ENCODE data around the gene CBX2.

Gene CBX2

GRCh38 chr17:79820959-79821330 is 43.0 kb downstream of the CBX2 start:
- no peak for TF ChIP-seq GATA2 (IDR thresholded peaks at IDR 0.05; ENCODE audit: low read depth, low read length)
- TF ChIP-seq GATA3 (IDR thresholded peaks at IDR 0.05; ENCODE audit: low read depth, low read length), result no peak

DNA sequence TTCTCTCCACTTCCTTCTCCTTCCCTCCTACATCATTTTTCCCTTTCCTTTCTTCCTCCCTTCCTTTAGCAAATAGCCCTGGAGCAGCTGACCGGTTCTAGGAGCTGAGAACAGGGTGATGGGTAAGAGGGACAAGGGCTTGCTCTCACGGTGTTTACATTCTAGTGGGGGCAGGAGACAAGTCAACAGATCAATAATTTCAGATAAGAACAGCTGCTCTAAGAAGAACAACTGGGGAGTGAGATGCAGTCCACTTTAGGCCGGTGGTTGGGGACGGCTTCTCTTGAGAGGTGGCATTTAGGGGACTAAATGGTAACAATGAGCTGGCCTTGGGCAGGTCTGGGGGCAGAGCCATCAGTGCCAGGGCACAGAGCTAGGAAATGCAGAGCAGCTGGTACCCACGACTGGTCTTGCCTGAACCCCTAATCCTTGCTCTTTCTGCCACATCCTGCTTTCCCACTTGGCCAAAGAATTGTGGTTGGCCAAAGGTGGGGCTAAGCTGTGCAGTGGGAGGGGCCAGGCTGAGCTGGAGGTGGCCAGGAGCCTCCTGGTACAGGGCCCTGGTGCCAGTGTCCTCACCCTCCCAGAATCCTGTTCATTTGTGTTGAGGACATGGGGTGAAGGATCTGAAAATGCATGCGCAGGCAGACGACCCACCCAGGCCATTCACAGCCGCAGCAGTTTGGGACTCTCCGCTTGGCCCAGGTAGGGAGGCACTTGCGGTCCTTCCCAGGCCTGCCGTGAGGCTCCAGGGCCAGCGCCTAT is 43.6 kb downstream of the CBX2 start:
- TF ChIP-seq GATA3 (IDR thresholded peaks at IDR 0.05; ENCODE audit: low read depth, low read length) (no peak), GATA2 (IDR thresholded peaks at IDR 0.05; ENCODE audit: low read depth, low read length) (no peak)

DNA sequence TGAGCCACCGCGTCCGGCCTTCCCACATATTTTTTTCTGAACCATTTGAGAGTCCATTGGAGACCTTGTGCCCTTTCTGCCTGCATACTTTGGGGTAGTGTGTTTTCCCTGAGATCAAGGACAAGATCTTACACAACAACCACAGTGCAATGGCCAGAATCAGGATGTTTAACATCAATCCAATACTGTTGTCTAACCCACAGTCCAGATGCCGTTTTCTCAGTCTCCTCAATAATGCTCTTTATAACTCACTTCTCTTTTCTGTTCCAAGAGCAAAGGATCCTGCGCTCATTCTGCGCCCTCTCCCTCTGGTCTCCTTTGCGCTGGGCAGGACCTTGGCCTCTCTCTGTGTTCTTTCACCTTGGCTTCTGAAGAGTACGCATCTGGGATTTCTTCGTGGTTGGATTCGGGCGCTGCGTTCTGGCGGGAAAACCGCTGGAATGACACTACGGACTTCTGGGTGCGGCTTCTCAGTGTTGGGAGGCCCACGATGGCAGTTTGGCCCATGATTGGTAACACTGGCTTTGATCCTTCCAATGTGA is 44.7 kb downstream of the CBX2 start:
- TF ChIP-seq GATA3 (IDR thresholded peaks at IDR 0.05; ENCODE audit: low read depth, low read length) (no peak), GATA2 (IDR thresholded peaks at IDR 0.05; ENCODE audit: low read depth, low read length) (no peak)

DNA sequence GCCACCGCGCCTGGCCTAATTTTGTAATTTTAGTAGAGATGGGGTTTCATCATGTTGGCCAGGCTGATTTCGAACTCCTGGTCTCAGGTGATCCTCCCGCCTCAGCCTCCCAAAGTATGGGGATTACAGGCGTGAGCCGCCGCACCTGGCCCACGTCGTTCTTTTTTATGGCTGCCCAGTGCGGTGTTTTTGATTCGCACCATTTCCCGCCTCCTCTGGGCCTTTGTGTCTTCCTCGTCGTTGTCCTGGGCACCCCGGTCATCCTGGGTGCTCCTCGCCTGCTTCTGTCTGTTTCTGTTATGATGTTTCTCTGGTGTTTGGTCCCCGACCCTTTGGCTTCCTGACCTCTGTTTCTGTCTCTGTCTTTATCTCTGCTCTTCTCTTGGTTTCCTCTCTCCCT is 46.3 kb downstream of the CBX2 start:
- TF ChIP-seq GATA3 (IDR thresholded peaks at IDR 0.05; ENCODE audit: low read depth, low read length) (no peak), GATA2 (IDR thresholded peaks at IDR 0.05; ENCODE audit: low read depth, low read length) (no peak)

DNA sequence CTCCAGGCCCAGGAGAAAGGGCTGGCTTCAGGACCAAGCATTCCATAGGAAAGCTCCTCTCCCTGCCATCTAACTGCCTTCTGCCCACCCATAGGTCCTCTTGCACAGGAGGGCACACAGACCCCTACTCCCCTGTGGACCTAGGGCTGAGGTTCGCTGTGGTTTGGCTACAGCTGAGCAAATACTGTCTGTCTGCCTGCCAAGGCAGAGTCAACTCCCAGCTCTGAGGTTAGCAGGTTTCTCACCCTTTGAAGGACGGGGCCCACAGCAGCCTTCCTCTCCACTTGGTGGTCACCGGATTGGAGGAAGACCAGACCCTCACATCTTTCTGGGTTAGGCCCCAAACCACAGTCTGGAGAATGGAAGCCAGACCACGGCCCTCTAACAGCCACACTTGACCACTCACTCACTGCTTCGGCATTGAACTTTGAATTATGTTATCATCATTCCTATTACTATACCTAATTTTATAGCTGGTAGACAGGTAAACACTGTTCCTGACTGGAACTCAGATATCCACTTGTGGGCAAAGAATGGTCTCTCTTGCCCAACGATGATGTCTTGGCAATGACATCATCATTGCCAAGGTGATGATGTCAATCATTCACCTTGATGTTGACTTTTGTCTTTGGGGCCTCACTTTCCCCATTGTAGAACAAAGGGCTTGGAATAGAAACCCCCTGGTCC is 47.1 kb downstream of the CBX2 start:
- TF ChIP-seq GATA2 (IDR thresholded peaks at IDR 0.05; ENCODE audit: low read depth, low read length), result no peak
- no peak for TF ChIP-seq GATA3 (IDR thresholded peaks at IDR 0.05; ENCODE audit: low read depth, low read length)

DNA sequence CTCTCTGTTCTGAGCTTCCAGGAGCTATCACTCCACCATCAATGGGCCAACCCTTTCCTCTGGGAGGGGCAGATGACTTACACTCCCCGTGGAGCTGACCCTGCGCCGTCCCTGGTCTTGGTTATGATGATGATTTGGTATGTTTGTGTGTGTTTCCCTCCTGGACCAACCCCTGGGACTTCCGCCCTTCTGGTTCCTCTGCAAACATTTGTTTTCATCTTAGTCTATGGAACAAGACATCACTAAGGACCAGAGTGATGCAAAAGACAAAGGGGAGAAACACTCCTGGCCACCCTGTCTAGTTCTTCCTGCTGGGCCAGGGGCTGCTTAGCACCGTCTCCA is 47.6 kb downstream of the CBX2 start:
- no peak for TF ChIP-seq GATA3 (IDR thresholded peaks at IDR 0.05; ENCODE audit: low read depth, low read length)
- TF ChIP-seq GATA2 (IDR thresholded peaks at IDR 0.05; ENCODE audit: low read depth, low read length), result no peak

DNA sequence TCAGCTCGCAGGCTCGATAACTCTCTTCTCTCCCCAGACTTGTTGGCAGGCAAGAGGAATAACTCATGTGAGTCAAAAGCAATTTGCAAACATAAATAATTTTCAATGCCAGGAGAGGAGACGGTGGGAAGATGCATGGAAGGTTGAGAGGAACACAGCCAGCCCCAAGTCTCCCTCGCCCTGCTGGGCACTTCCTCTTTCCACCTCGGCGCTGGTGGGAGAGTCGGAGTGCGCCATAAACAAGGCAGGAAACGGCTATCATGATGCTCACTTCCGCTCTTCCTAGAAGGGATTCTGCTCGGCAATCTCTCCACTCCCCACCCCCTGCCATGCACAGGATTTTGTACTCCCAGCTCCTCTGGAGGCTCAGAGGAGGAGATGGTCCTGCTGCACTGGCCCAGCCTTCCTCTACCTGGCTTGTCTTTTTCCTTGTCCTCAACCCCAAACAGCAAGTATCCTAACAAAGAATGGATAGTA is 48.3 kb downstream of the CBX2 start:
- TF ChIP-seq GATA2 (IDR thresholded peaks at IDR 0.05; ENCODE audit: low read depth, low read length) (no peak), GATA3 (IDR thresholded peaks at IDR 0.05; ENCODE audit: low read depth, low read length) (no peak)

DNA sequence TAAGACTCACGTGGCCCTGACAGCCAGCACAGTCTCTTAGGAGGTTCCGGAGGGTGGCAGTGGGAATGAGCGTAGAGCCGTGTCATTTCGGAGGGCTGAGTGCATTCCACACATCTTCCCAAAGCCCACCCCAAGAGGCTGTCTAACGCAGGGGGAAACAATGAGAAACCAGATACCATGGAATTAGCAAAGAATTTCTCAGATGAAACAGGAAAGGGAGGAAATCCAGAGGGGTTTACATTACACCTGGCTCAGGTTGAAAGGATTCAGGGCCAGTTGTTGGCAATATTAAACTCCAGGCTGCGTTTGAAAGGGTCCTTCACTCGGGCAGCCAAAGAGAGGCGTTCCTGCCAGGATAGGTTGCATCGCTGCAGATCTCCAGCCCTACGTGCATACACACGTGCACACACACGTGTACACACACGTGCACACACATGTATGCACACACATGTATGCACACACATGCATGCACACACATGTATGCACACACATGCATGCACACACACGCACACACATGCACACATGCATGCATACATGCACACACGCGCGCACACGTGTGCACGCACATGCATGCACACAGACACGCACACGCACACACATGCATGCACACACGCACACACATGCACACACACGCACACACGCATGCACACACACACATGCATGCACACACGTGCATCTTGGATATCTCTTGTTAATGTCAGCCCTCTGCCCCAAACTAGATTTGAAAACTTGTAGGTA is 49.1 kb downstream of the CBX2 start:
- TF ChIP-seq GATA2 (IDR thresholded peaks at IDR 0.05; ENCODE audit: low read depth, low read length) (no peak), GATA3 (IDR thresholded peaks at IDR 0.05; ENCODE audit: low read depth, low read length) (no peak)

- TF ChIP-seq GATA3 (IDR thresholded peaks at IDR 0.05; ENCODE audit: low read depth, low read length), result no peak
- TF ChIP-seq GATA2 (IDR thresholded peaks at IDR 0.05; ENCODE audit: low read depth, low read length), result no peak
These were observed 51.1 kb downstream of the CBX2 start for GRCh38 chr17:79829004-79829403.

DNA sequence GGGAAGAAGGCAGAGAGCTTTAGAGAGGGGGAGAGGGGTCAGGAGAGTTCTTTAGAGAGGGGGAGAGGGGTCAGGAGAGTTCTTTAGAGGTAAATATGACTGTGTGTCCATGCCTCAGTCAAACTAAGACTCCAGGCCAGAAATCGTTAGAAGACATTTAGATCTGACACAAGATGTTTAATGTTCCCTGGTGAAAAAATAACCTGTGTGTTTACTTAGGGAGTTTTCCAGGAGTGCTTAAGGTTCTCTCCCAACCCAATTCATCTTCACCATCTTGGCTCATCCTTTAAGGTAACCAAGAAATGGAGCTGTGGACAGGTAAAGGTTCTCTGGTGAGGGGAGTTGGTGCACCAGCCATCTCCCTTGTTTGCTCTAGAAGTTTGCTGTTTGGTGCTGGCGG is 51.5 kb downstream of the CBX2 start:
- TF ChIP-seq GATA2 (IDR thresholded peaks at IDR 0.05; ENCODE audit: low read depth, low read length) (no peak), GATA3 (IDR thresholded peaks at IDR 0.05; ENCODE audit: low read depth, low read length) (no peak)

- no peak for TF ChIP-seq GATA3 (IDR thresholded peaks at IDR 0.05; ENCODE audit: low read depth, low read length)
These were observed 52.4 kb downstream of the CBX2 start for GRCh38 chr17:79830303-79830702.

- TF ChIP-seq GATA3 (IDR thresholded peaks at IDR 0.05; ENCODE audit: low read depth, low read length) (no peak), GATA2 (IDR thresholded peaks at IDR 0.05; ENCODE audit: low read depth, low read length) (no peak)
These were observed 52.9 kb downstream of the CBX2 start for GRCh38 chr17:79830763-79831264.

- TF ChIP-seq GATA2 (IDR thresholded peaks at IDR 0.05; ENCODE audit: low read depth, low read length) (no peak), GATA3 (IDR thresholded peaks at IDR 0.05; ENCODE audit: low read depth, low read length) (no peak)
These were observed 53.6 kb downstream of the CBX2 start for GRCh38 chr17:79831265-79832217.
